Endodermal cell (in vitro differentiated cells): Measurements from ENCODE around the gene TFEC. TPM values are rescaled to one million over a fixed set of nuclear protein-coding genes. Genes with fewer than 3 reads are reported as not detected.

Experiments used
- DNase-seq: peaks from one replicate; pipeline ENCODE4 v3.0.0-alpha.2; 2017
- H3K27ac ChIP-seq: 2 replicates; pipeline ENCODE4 v1.5.1; 2013; ENCODE audit warnings: mild to moderate bottlenecking, low read depth, low read length, moderate library complexity
- H3K27me3 ChIP-seq: 2 replicates; pipeline ENCODE4 v1.6.1; 2013; ENCODE audit warnings: mild to moderate bottlenecking, low read length, moderate library complexity; ENCODE audit not compliant: insufficient read depth, control insufficient read depth, poor library complexity, severe bottlenecking
- H3K36me3 ChIP-seq: 2 replicates; pipeline ENCODE4 v1.7.0; 2013; ENCODE audit warnings: mild to moderate bottlenecking, low read length, moderate library complexity; ENCODE audit not compliant: control insufficient read depth, insufficient read depth
- H3K4me1 ChIP-seq: one replicate; pipeline ENCODE4 v1.7.0; 2013; ENCODE audit warnings: low read length; ENCODE audit not compliant: control insufficient read depth, insufficient read depth
- H3K4me3 ChIP-seq: 2 replicates; pipeline ENCODE4 v1.5.1; 2013; ENCODE audit warnings: mild to moderate bottlenecking, low read length, moderate library complexity
- H3K9ac ChIP-seq: 2 replicates; pipeline ENCODE4 v1.6.1; 2013; ENCODE audit warnings: mild to moderate bottlenecking, low read length, moderate library complexity; ENCODE audit not compliant: poor library complexity, severe bottlenecking; ENCODE audit errors: extremely low read depth
- H3K9me3 ChIP-seq: 2 replicates; pipeline ENCODE4 v1.6.1; 2013; ENCODE audit warnings: mild to moderate bottlenecking, low read length, moderate library complexity; ENCODE audit not compliant: control insufficient read depth
- H3K27ac Mint-ChIP-seq: 2 replicates; pipeline ENCODE4 v1.8.0; 2020; ENCODE audit warnings: mixed read lengths
- H3K27me3 Mint-ChIP-seq: 2 replicates; pipeline ENCODE4 v1.8.0; 2021; ENCODE audit warnings: mild to moderate bottlenecking, mixed read lengths; ENCODE audit not compliant: insufficient read depth
- H3K36me3 Mint-ChIP-seq: 2 replicates; pipeline ENCODE4 v1.8.0; 2020; ENCODE audit warnings: low read depth, mixed read lengths
- H3K4me1 Mint-ChIP-seq: 2 replicates; pipeline ENCODE4 v1.8.0; 2020; ENCODE audit warnings: mixed read lengths
- H3K4me3 Mint-ChIP-seq: 2 replicates; pipeline ENCODE4 v1.8.0; 2020; ENCODE audit warnings: mild to moderate bottlenecking, moderate library complexity, mixed read lengths
- H3K9me3 Mint-ChIP-seq: 2 replicates; pipeline ENCODE4 v1.8.0; 2020; ENCODE audit warnings: mild to moderate bottlenecking, mixed read lengths
- CTCF ChIP-seq: fragments of 200-600 bp; sonication (generic); conservative IDR thresholded peaks from 2 replicates; pipeline ENCODE4 v1.5.0; 2021; ENCODE audit warnings: antibody characterized with exemption, mild to moderate bottlenecking
- WGBS, 2 experiments: methylation state at CpG; one replicate each; pipeline versions ENCODE4 v1.1.5 to v1.1.7; 2013; ENCODE audit warnings: missing lambda C conversion rate in 2 of 2, mixed read lengths in 1 of 2; ENCODE audit not compliant: insufficient coverage in 1 of 2, insufficient read length in 1 of 2; 5-methylcytosine and 5-hydroxymethylcytosine counted together
- total RNA-seq, 2 donors: library from RNA; stranded (reverse); fragmentation: NEBNext Ultra II Directional in 1 of 2; extraction: Animal tissue kit (Norgen Biotek cat#: 25700) in 1 of 2; gene quantifications; 2 replicates in 1 of 2; 3 replicates in 1 of 2; pipeline ENCODE4 v1.2.1, GENCODE V29; 2021

Gene TFEC
- total RNA-seq, 2 donors from 2014 or later: not detected

- no peak for TF ChIP-seq CTCF
These were observed 68.2 kb downstream of the TFEC start for GRCh38 chr7:115962340-115962739.

GRCh38 chr7:115953592-115954255, 76.8 kb downstream of the TFEC start:
- no peak for TF ChIP-seq CTCF
- DNase-seq: no peak
- WGBS, 2 experiments: 90 to 96% methylated on average over 3 to 5 of the region's 5 CpGs
- H3K9me3 Mint-ChIP-seq: no peaks in the 10 kb centered on the region
- H3K4me1 Mint-ChIP-seq: no peaks in the 10 kb centered on the region
- Histone ChIP-seq H3K36me3 (no peaks in the 10 kb centered on the region), H3K27me3 (no peaks in the 10 kb centered on the region), H3K4me3 (no peak overlapping the region), H3K4me1 (no peaks in the 10 kb centered on the region), H3K27ac (no peak overlapping the region), H3K9me3 (no peaks in the 10 kb centered on the region), H3K9ac (no peak overlapping the region)
- no peak overlapping the region for H3K4me3 Mint-ChIP-seq
- no peak overlapping the region for H3K27ac Mint-ChIP-seq
- no peaks in the 10 kb centered on the region for H3K27me3 Mint-ChIP-seq
- no peaks in the 10 kb centered on the region for H3K36me3 Mint-ChIP-seq

More at GRCh38 chr7:115962340-115962739, 68.2 kb downstream of the TFEC start:
- Histone ChIP-seq H3K27ac (no peak overlapping the region), H3K4me1 (no peaks in the 10 kb centered on the region), H3K4me3 (no peak overlapping the region), H3K27me3 (no peaks in the 10 kb centered on the region), H3K9me3 (no peaks in the 10 kb centered on the region), H3K36me3 (no peaks in the 10 kb centered on the region), H3K9ac (no peak overlapping the region)
- H3K9me3 Mint-ChIP-seq: no peaks in the 10 kb centered on the region
- no peaks in the 10 kb centered on the region for H3K27me3 Mint-ChIP-seq
- H3K36me3 Mint-ChIP-seq: no peaks in the 10 kb centered on the region
- H3K4me1 Mint-ChIP-seq: no peaks in the 10 kb centered on the region
- H3K27ac Mint-ChIP-seq: no peak overlapping the region
- no peak for DNase-seq
- no peak overlapping the region for H3K4me3 Mint-ChIP-seq

DNA sequence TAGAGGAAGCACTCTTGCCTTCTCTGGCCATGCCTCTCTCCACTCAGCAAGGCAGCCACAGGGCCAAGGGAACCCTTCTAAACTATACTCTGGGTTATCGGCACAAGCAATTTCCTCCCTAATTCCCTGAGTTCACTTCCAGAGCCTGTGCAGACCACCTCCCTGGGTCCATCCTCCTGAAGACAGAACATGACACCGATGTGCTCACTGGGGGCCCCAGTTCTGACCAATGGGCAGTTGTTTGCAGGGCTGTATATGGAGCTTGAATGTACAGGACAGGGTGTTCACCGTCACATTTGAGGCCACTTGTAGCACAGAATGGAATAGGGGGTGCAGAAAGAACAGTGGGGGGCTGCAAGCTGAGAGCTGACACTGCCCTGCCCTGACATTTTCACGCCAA, 77.7 kb downstream of the TFEC start:
- H3K27me3 Mint-ChIP-seq: no peaks in the 10 kb centered on the region
- no peaks in the 10 kb centered on the region for H3K9me3 Mint-ChIP-seq
- H3K27ac Mint-ChIP-seq: no peak overlapping the region
- WGBS, 2 experiments: 92 to 94% methylated on average over 2 to 4 of the region's 4 CpGs
- H3K4me1 Mint-ChIP-seq: no peaks in the 10 kb centered on the region
- Histone ChIP-seq H3K9me3 (no peaks in the 10 kb centered on the region), H3K27me3 (no peaks in the 10 kb centered on the region), H3K4me3 (no peak overlapping the region), H3K27ac (no peak overlapping the region), H3K9ac (no peak overlapping the region), H3K4me1 (no peaks in the 10 kb centered on the region), H3K36me3 (no peaks in the 10 kb centered on the region)
- no peak for DNase-seq
- no peaks in the 10 kb centered on the region for H3K36me3 Mint-ChIP-seq
- TF ChIP-seq CTCF: no peak
- no peak overlapping the region for H3K4me3 Mint-ChIP-seq
